ENCODE data around the gene CNTN3. TPM values are rescaled to one million over a fixed set of nuclear protein-coding genes. Genes with fewer than 3 reads are reported as not detected.

CNTN3 gene
- total and polyA plus RNA-seq, 2 of the 13 experiments (the other 11 are each of a cell fraction or from before 2014, with no cell fraction given): not detected

GRCh38 chr3:74584782-74585181 is 29.7 kb downstream of the CNTN3 start (continued):
- TF ChIP-seq SNAPC4 (CRISPR knock-in tag; IDR thresholded peaks at IDR 0.05) (no peak), SAP130 (CRISPR knock-in tag; IDR thresholded peaks at IDR 0.05; ENCODE audit: low read depth) (no peak)

- ATAC-seq (no peak), DNase-seq (ENCODE audit: low spot score) (no peak), FAIRE-seq (no peak)
- POLR2A ChIA-PET: no interaction called here
- Histone ChIP-seq H3K4me2 (ENCODE audit: low read depth, low read length) (no peak overlapping the region), H2AFZ (ENCODE audit: low read length) (no peak overlapping the region), H3K27ac (ENCODE audit: extremely low read length, insufficient read depth, low read length) (no peak overlapping the region), H4K20me1 (ENCODE audit: insufficient read depth, low read length) (no peaks in the 10 kb centered on the region), H3K9ac (ENCODE audit: insufficient read depth, low read depth, low read length) (no peak overlapping the region), H3K79me2 (ENCODE audit: insufficient read depth, low read length) (no peaks in the 10 kb centered on the region), H3K36me3 (replicated peaks in 1 of 2; ENCODE audit: control insufficient read depth in 1 of 2, insufficient read depth in 2 of 2, low read length in 2 of 2) (no peaks in the 10 kb centered on the region), H3K27me3 (ENCODE audit: control insufficient read depth in 1 of 2, insufficient read depth in 2 of 2, low read length in 2 of 2) (no peaks in the 10 kb centered on the region), H3K4me3 (replicated peaks in 1 of 3; ENCODE audit: insufficient read depth in 1 of 3, low read depth in 2 of 3, low read length in 3 of 3) (no peak overlapping the region), H3K4me1 (ENCODE audit: insufficient read depth, low read length) (no peaks in the 10 kb centered on the region), H3K9me3 (ENCODE audit: low read length) (peaks cover 6% of the 10 kb centered on the region; the same call in 1 of the 2 replicates)
- TF ChIP-seq ZNF281 (CRISPR knock-in tag; IDR thresholded peaks at IDR 0.05; ENCODE audit: borderline replicate concordance): no peak
- TF ChIP-seq KMT2A (CRISPR knock-in tag; IDR thresholded peaks at IDR 0.05): no peak
- TF ChIP-seq HOXA7 (CRISPR knock-in tag; IDR thresholded peaks at IDR 0.05): no peak
- 2% methylated on average over 5 of the region's 5 CpGs for WGBS (ENCODE audit: low lambda C conversion rate)
- CTCF ChIA-PET (ENCODE audit: low intra/inter-chr PET ratio, low total read pairs): no interaction called here
- BruUV-seq (replicated peaks): no TSS peak
- in situ Hi-C loops (cut with HindIII; ENCODE audit: extremely low pct_ligation_motif_present, low pct_unique_long_range_greater_than_20kb): no loop called here
- intact Hi-C loops (cut with micrococcal nuclease; ENCODE audit: unreplicated experiment): no loop called here
Observed at GRCh38 chr3:74582982-74583381, 31.5 kb downstream of the CNTN3 start.

Measured in HepG2 (cell line).